HL-60 (cell line): ENCODE results near the gene PDE1C.

Experiments
- DNase-seq, 2 experiments: peaks; one replicate each; pipeline ENCODE4 v3.0.0-alpha.2; 2010 to 2020; ENCODE audit warnings: low read depth in 1 of 2, low spot score in 1 of 2
- H3K27ac ChIP-seq: fragments of 250-450 bp; sonication (Bioruptor Pico); replicated peaks from 2 replicates; pipeline ENCODE4 v1.5.1; 2020; ENCODE audit warnings: mild to moderate bottlenecking, moderate library complexity
- H3K27me3 ChIP-seq: fragments of 250-450 bp; sonication (Bioruptor Pico); 2 replicates; pipeline ENCODE4 v1.5.1; 2021; ENCODE audit warnings: mild to moderate bottlenecking, moderate library complexity; ENCODE audit not compliant: insufficient read depth, poor library complexity, severe bottlenecking
- H3K4me3 ChIP-seq: replicated peaks from 2 replicates; pipeline ENCODE4 v1.5.1; 2011; ENCODE audit warnings: mild to moderate bottlenecking, control low read depth, low read length; ENCODE audit not compliant: insufficient read depth
- CTCF ChIP-seq: IDR thresholded peaks from one replicate; pipeline ENCODE4 v1.5.1; 2011; ENCODE audit warnings: low read length, control low read depth, inconsistent platforms; ENCODE audit not compliant: insufficient read depth
- GABPA ChIP-seq: IDR thresholded peaks from 2 replicates; pipeline ENCODE4 v1.6.1; 2012; ENCODE audit warnings: low read depth
- POLR2AphosphoS5 ChIP-seq: IDR thresholded peaks from 2 replicates; pipeline ENCODE4 v1.6.1; 2012; ENCODE audit warnings: low read depth
- REST ChIP-seq: IDR thresholded peaks from 2 replicates; pipeline ENCODE4 v1.6.1; 2012; ENCODE audit warnings: low read depth; ENCODE audit not compliant: insufficient replicate concordance
- SPI1 ChIP-seq: IDR thresholded peaks from 2 replicates; pipeline ENCODE4 v1.6.1; 2012; ENCODE audit warnings: low read depth, mild to moderate bottlenecking, borderline replicate concordance

PDE1C gene

DNA sequence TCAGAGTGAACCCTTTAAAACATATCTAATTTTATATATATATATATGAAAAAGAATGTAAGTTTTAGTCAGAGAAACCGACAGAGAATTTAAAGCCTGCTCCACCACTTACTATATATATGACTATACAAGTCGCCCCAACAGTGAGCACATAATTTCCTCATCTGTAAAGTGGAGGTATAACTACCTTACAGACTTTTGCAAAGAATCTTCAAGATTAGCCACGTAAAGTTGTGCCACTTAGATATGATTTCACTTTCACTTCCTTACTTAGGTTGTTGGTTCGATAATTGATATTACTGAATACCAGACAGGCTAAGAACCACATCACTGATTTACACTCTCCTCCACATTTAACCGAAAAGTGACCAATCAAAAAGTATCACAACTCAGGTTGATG, 94.7 kb downstream of the PDE1C start:
- no peaks in the 10 kb centered on the region for H3K27me3 ChIP-seq
- TF ChIP-seq REST (no peak), CTCF (no peak), SPI1 (no peak), GABPA (no peak), POLR2AphosphoS5 (no peak)
- no peak overlapping the region for H3K4me3 ChIP-seq
- no peak overlapping the region for H3K27ac ChIP-seq
- no peak for DNase-seq

DNA sequence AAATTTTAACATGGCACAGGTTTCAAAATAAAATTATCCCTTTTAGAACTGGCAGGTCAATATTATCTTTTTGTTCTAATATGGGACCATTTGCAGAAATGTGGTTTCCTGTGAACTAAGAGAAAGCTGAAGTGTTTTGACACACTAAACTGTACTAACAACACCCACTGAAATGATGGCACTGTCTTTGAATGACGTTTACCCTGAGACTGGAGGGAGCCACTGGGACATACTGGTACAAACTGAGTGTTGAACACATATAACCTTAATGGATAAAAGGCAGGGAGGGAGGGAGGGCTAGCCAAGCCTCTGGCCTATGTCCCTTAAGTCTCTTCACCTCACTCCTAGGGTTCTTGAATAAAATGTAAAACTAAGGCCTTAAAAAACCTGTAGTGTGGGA, 95.9 kb downstream of the PDE1C start:
- DNase-seq, result no peak
- Histone ChIP-seq H3K4me3 (no peak overlapping the region), H3K27me3 (no peaks in the 10 kb centered on the region), H3K27ac (no peak overlapping the region)
- TF ChIP-seq GABPA, result no peak
- no peak for TF ChIP-seq POLR2AphosphoS5
- no peak for TF ChIP-seq SPI1
- no peak for TF ChIP-seq REST
- TF ChIP-seq CTCF, result no peak

GRCh38 chr7:31971049-31971667, 99.0 kb downstream of the PDE1C start:
- no peak for DNase-seq
- no peak overlapping the region for H3K27ac ChIP-seq
- TF ChIP-seq GABPA (no peak), SPI1 (no peak), CTCF (no peak), REST (no peak), POLR2AphosphoS5 (no peak)
- H3K27me3 ChIP-seq, result no peaks in the 10 kb centered on the region
- H3K4me3 ChIP-seq, result no peak overlapping the region
